ENCODE measurements around the gene ZBTB40. TPM values are rescaled to one million over a fixed set of nuclear protein-coding genes. Genes with fewer than 3 reads are reported as not detected.

Gene ZBTB40
- total and polyA plus RNA-seq, 4 donors = 2.1 to 11.2 (median 4.6) TPM

GRCh38 chr1:22500058-22500457, 48.4 kb downstream of the ZBTB40 start:
- no peak for DNase-seq (ENCODE audit: low spot score)
- H3K9ac ChIP-seq (ENCODE audit: low read depth in 1 of 2, low read length in 2 of 2) = no peak overlapping the region
- H3K27me3 ChIP-seq (ENCODE audit: control insufficient read depth in 4 of 4, insufficient read depth in 4 of 4, low read length in 3 of 4) = no peaks in the 10 kb centered on the region
- 91% methylated on average over 4 of the region's 4 CpGs for WGBS
- no peak overlapping the region for H3K4me3 ChIP-seq (ENCODE audit: low read depth in 1 of 3, low read length in 3 of 3)
- H3K4me1 ChIP-seq (ENCODE audit: control insufficient read depth in 4 of 4, insufficient read depth in 4 of 4, low read length in 3 of 4) = peaks cover 0 to 19% (median 18%) of the 10 kb centered on the region in 4 donors
- TF ChIP-seq YY1 (IDR thresholded peaks at IDR 0.05) = no peak
- TF ChIP-seq RAD21 (IDR thresholded peaks at IDR 0.05) = no peak
- TF ChIP-seq TAF1 (conservative IDR thresholded peaks at IDR 0.05) = no peak
- no peak for TF ChIP-seq ZBTB33 (IDR thresholded peaks at IDR 0.05)
- no peak for TF ChIP-seq SP1 (IDR thresholded peaks at IDR 0.05)
- peaks cover 0 to 7% (median 2%) of the 10 kb centered on the region in 4 donors for H3K36me3 ChIP-seq (ENCODE audit: control insufficient read depth in 4 of 4, insufficient read depth in 3 of 4, low read depth in 1 of 4, low read length in 3 of 4)
- H3K9me3 ChIP-seq (ENCODE audit: control insufficient read depth in 4 of 4, low read length in 3 of 4) = no peaks in the 10 kb centered on the region
- H3K27ac ChIP-seq (ENCODE audit: low read depth in 1 of 2, low read length in 2 of 2) = no peak overlapping the region

DNA sequence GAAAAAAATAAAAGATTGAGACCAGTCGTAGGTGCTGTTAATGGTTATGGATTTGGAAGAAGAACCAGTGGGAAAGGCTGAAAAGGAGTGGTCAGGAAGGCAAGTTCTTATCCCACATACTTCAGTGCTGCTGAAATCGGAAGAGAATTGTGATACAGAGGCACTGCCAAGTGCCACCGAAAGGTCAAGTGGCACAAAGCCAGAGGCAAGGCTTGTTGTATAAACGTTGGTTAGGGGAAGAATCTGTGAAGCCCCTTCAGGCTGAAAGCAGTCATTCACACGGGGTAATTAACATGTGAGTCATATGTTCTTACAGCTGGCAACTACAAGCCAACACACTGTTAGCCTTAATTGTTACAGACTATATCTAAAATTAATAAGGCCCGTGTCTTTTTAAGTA, 48.8 kb downstream of the ZBTB40 start:
- Histone ChIP-seq H3K36me3 (ENCODE audit: control insufficient read depth in 4 of 4, insufficient read depth in 3 of 4, low read depth in 1 of 4, low read length in 3 of 4) (peaks cover 0 to 7% (median 2%) of the 10 kb centered on the region in 4 donors), H3K27ac (ENCODE audit: low read depth in 1 of 2, low read length in 2 of 2) (no peak overlapping the region), H3K4me1 (ENCODE audit: control insufficient read depth in 4 of 4, insufficient read depth in 4 of 4, low read length in 3 of 4) (peaks cover 0 to 19% (median 18%) of the 10 kb centered on the region in 4 donors), H3K27me3 (ENCODE audit: control insufficient read depth in 4 of 4, insufficient read depth in 4 of 4, low read length in 3 of 4) (no peaks in the 10 kb centered on the region), H3K9ac (ENCODE audit: low read depth in 1 of 2, low read length in 2 of 2) (no peak overlapping the region), H3K9me3 (ENCODE audit: control insufficient read depth in 4 of 4, low read length in 3 of 4) (no peaks in the 10 kb centered on the region), H3K4me3 (ENCODE audit: low read depth in 1 of 3, low read length in 3 of 3) (no peak overlapping the region)
- no peak for TF ChIP-seq GABPA (IDR thresholded peaks at IDR 0.05 in 1 of 2, conservative IDR thresholded peaks at IDR 0.05 in 1 of 2)
- TF ChIP-seq SP1 (IDR thresholded peaks at IDR 0.05) = no peak
- TF ChIP-seq FOXA1 (IDR thresholded peaks at IDR 0.05) = no peak
- TF ChIP-seq EGR1 (IDR thresholded peaks at IDR 0.05; ENCODE audit: low read depth in 2 of 2) = no peak
- TF ChIP-seq RAD21 (IDR thresholded peaks at IDR 0.05) = no peak
- peak; percentile 59 for TF ChIP-seq NR2F2 (IDR thresholded peaks at IDR 0.05)
- no peak for TF ChIP-seq HNF4A (conservative IDR thresholded peaks at IDR 0.05)
- peak; percentile 10 for TF ChIP-seq CTCF (IDR thresholded peaks at IDR 0.05; ENCODE audit: low read depth, low read length, missing input control)
- no peak for TF ChIP-seq ATF3 (IDR thresholded peaks at IDR 0.05)
- no peak for TF ChIP-seq REST (IDR thresholded peaks at IDR 0.05)
- no peak for TF ChIP-seq TAF1 (conservative IDR thresholded peaks at IDR 0.05)
- peak in 1 of 2 donors; percentile 17 for TF ChIP-seq RXRA (IDR thresholded peaks at IDR 0.05)
- TF ChIP-seq, protein P1, sequence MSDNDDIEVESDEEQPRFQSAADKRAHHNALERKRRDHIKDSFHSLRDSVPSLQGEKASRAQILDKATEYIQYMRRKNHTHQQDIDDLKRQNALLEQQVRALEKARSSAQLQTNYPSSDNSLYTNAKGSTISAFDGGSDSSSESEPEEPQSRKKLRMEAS (IDR thresholded peaks at IDR 0.05) = no peak
- TF ChIP-seq HNF4G (IDR thresholded peaks at IDR 0.05) = no peak
- TF ChIP-seq JUND (IDR thresholded peaks at IDR 0.05) = no peak
- no peak for TF ChIP-seq FOXA2 (IDR thresholded peaks at IDR 0.05)
- 27% methylated on average over 6 of the region's 6 CpGs for WGBS
- DNase-seq (ENCODE audit: low spot score) = no peak
